GM23248 (cell line): ENCODE results near the gene HIF3A. TPM values are rescaled to one million over a fixed set of nuclear protein-coding genes. Genes with fewer than 3 reads are reported as not detected.

Experiments used
- DNase-seq: peaks from one replicate; pipeline ENCODE4 v3.0.0-alpha.2; 2015
- H2AFZ ChIP-seq: fragments of 200-600 bp; sonication (generic); 2 replicates; pipeline ENCODE4 v1.6.1; 2016; ENCODE audit warnings: antibody characterized with exemption
- H3F3A ChIP-seq: fragments of 200-600 bp; sonication (generic); 2 replicates; pipeline ENCODE4 v1.6.1; 2016; ENCODE audit warnings: mild to moderate bottlenecking, antibody characterized with exemption, mixed run types; ENCODE audit not compliant: insufficient read depth
- H3K27ac ChIP-seq: fragments of 200-600 bp; sonication (generic); 2 replicates; pipeline ENCODE4 v1.5.1; 2016; ENCODE audit warnings: mild to moderate bottlenecking
- H3K27me3 ChIP-seq: fragments of 200-600 bp; sonication (generic); replicated peaks from 2 replicates; pipeline ENCODE4 v1.6.1; 2016; ENCODE audit warnings: mild to moderate bottlenecking; ENCODE audit not compliant: insufficient read depth
- H3K36me3 ChIP-seq: fragments of 200-600 bp; sonication (generic); 2 replicates; pipeline ENCODE4 v1.6.1; 2016; ENCODE audit warnings: low read depth, mild to moderate bottlenecking
- H3K4me1 ChIP-seq: fragments of 200-600 bp; sonication (generic); 2 replicates; pipeline ENCODE4 v1.6.1; 2016; ENCODE audit warnings: mild to moderate bottlenecking; ENCODE audit not compliant: insufficient read depth
- H3K4me2 ChIP-seq: fragments of 200-600 bp; sonication (generic); one replicate; pipeline ENCODE4 v1.6.1; 2016; ENCODE audit warnings: mild to moderate bottlenecking; ENCODE audit not compliant: unreplicated experiment
- H3K4me3 ChIP-seq: fragments of 200-600 bp; sonication (generic); 2 replicates; pipeline ENCODE4 v1.5.1; 2016; ENCODE audit warnings: mild to moderate bottlenecking
- H3K79me2 ChIP-seq: fragments of 200-600 bp; sonication (generic); 2 replicates; pipeline ENCODE4 v1.6.1; 2016; ENCODE audit warnings: mild to moderate bottlenecking; ENCODE audit not compliant: insufficient read depth
- H3K9ac ChIP-seq: fragments of 200-600 bp; sonication (generic); 2 replicates; pipeline ENCODE4 v1.6.1; 2016; ENCODE audit warnings: mild to moderate bottlenecking
- H3K9me2 ChIP-seq: fragments of 200-600 bp; sonication (generic); 2 replicates; pipeline ENCODE4 v1.6.1; 2016; ENCODE audit warnings: mixed run types, mild to moderate bottlenecking, moderate library complexity; ENCODE audit not compliant: insufficient read depth
- H3K9me3 ChIP-seq: fragments of 200-600 bp; sonication (generic); one replicate; pipeline ENCODE4 v1.6.1; 2017; ENCODE audit warnings: low read depth
- H4K20me1 ChIP-seq: fragments of 200-600 bp; sonication (generic); 2 replicates; pipeline ENCODE4 v1.6.0; 2016; ENCODE audit not compliant: insufficient read depth
- EZH2 ChIP-seq: fragments of 200-600 bp; sonication (generic); IDR thresholded peaks from 2 replicates; pipeline ENCODE4 v1.6.1; 2018; ENCODE audit warnings: antibody characterized with exemption, mild to moderate bottlenecking; ENCODE audit not compliant: insufficient read depth, poor library complexity, severe bottlenecking
- EZH2phosphoT487 ChIP-seq: fragments of 200-600 bp; sonication (generic); IDR thresholded peaks from 2 replicates; pipeline ENCODE4 v1.6.1; 2018; ENCODE audit warnings: antibody characterized with exemption, moderate library complexity, mild to moderate bottlenecking, low read depth; ENCODE audit not compliant: insufficient read depth
- WGBS, 2 experiments: methylation state at CpG; one replicate each; pipeline ENCODE4 v1.1.6; 2015 to 2017; ENCODE audit warnings: low lambda C conversion rate in 2 of 2, low coverage in 1 of 2; ENCODE audit errors: missing lambda C conversion rate in 2 of 2; 5-methylcytosine and 5-hydroxymethylcytosine counted together
- in situ Hi-C: fragments of 300-500 bp; cut with MboI; formaldehyde crosslinking; loops from 2 replicates; pipeline ENCODE4 v1.15.0; 2020
- polyA plus RNA-seq: library from polyadenylated mRNA; unstranded; fragments of >200 nt; fragmentation: Nextera tagmentation; extraction: Ambion mirVana; gene quantifications from 2 replicates; pipeline ENCODE4 v1.2.1, GENCODE V29; 2016
- small RNA-seq: library from RNA; depleted of rRNA; stranded (forward); fragments of <200 nt; gene quantifications from one replicate; pipeline ENCODE3, GENCODE V24; 2014; ENCODE audit warnings: low read depth, low replicate concordance
- total RNA-seq: library from RNA; depleted of rRNA; stranded (reverse); fragments of >200 nt; shearing (Covaris generic); gene quantifications from 2 replicates; pipeline ENCODE4 v1.2.3, GENCODE V29; 2014; rRNA removed

HIF3A gene
- total and polyA plus RNA-seq, 2 experiments from 2014 or later: 0.20 TPM; not detected in 1

GRCh38 chr19:46391296-46392251 lies 94.7 kb downstream of the HIF3A start:
- Histone ChIP-seq H2AFZ (no peak overlapping the region), H3K27ac (peak overlapping the region; percentile 57)
- no peak for TF ChIP-seq EZH2
- no peak for TF ChIP-seq EZH2phosphoT487

GRCh38 chr19:46392252-46392801 lies 95.5 kb downstream of the HIF3A start:
- peak overlapping the region; percentile 59 for H3K4me2 ChIP-seq
- peak overlapping the region; percentile 29; the same call in 1 of the 2 replicates for H2AFZ ChIP-seq
- no peaks in the 10 kb centered on the region for H4K20me1 ChIP-seq
- no peaks in the 10 kb centered on the region for H3K27me3 ChIP-seq
- peak overlapping the region; percentile 33 for H3K9ac ChIP-seq
- H3K9me2 ChIP-seq: no peaks in the 10 kb centered on the region
- in situ Hi-C loops: no loop called here
- H3K4me1 ChIP-seq: peaks cover 8% of the 10 kb centered on the region
- TF ChIP-seq EZH2 (no peak), EZH2phosphoT487 (no peak)
- H3K79me2 ChIP-seq: no peaks in the 10 kb centered on the region
- peak overlapping the region; percentile 18 for H3K27ac ChIP-seq
- peaks cover 16% of the 10 kb centered on the region; the same call in 1 of the 2 replicates for H3F3A ChIP-seq
- peaks cover 16% of the 10 kb centered on the region; the same call in 1 of the 2 replicates for H3K36me3 ChIP-seq
- H3K9me3 ChIP-seq: no peaks in the 10 kb centered on the region
- DNase-seq: peak; percentile 61
- no peak overlapping the region for H3K4me3 ChIP-seq
- 25 to 29% methylated on average over 21 of the region's 21 CpGs for WGBS, 2 experiments

More at GRCh38 chr19:46391296-46392251, 94.7 kb downstream of the HIF3A start:
- 85 to 87% methylated on average over 32 to 33 of the region's 33 CpGs for WGBS, 2 experiments
- in situ Hi-C loops: no loop called here
- H3K4me1 ChIP-seq: peaks cover 8% of the 10 kb centered on the region
- H3K79me2 ChIP-seq: no peaks in the 10 kb centered on the region
- no peak overlapping the region for H3K4me3 ChIP-seq
- H3K4me2 ChIP-seq: no peak overlapping the region
- H3K27me3 ChIP-seq: no peaks in the 10 kb centered on the region
- H3K9me2 ChIP-seq: no peaks in the 10 kb centered on the region
- peaks cover 16% of the 10 kb centered on the region; the same call in 1 of the 2 replicates for H3K36me3 ChIP-seq
- H3F3A ChIP-seq: peaks cover 16% of the 10 kb centered on the region; the same call in 1 of the 2 replicates
- H3K9me3 ChIP-seq: no peaks in the 10 kb centered on the region
- peak overlapping the region; percentile 51 for H3K9ac ChIP-seq
- H4K20me1 ChIP-seq: no peaks in the 10 kb centered on the region
- no peak for DNase-seq

GRCh38 chr19:46392837-46393236 lies 96.0 kb downstream of the HIF3A start:
- Histone ChIP-seq H2AFZ (peak overlapping the region; percentile 29; the same call in 1 of the 2 replicates), H3K9me2 (no peaks in the 10 kb centered on the region), H3K27ac (peak overlapping the region; percentile 18), H3F3A (peaks cover 16% of the 10 kb centered on the region; the same call in 1 of the 2 replicates), H3K9ac (peak overlapping the region; percentile 33), H3K79me2 (no peaks in the 10 kb centered on the region), H3K9me3 (no peaks in the 10 kb centered on the region), H3K4me2 (peak overlapping the region; percentile 59), H4K20me1 (no peaks in the 10 kb centered on the region), H3K27me3 (no peaks in the 10 kb centered on the region), H3K4me1 (peaks cover 8% of the 10 kb centered on the region), H3K36me3 (peaks cover 16% of the 10 kb centered on the region; the same call in 1 of the 2 replicates), H3K4me3 (no peak overlapping the region)
- TF ChIP-seq EZH2phosphoT487 (no peak), EZH2 (no peak)
- in situ Hi-C loops: no loop called here
- WGBS, 2 experiments: 32 to 42% methylated on average over 4 of the region's 4 CpGs
- no peak for DNase-seq

Small RNA genes lying within 50 kb of the gene (small RNA-seq; reads per million reads assigned to genes)
- not detected for gene RNU6-924P

Other genes with a start within 250 kb of the HIF3A start
- not detected in 2 replicates for gene IGFL3, start 172.4 kb upstream of the HIF3A start, total RNA-seq
- not detected in 2 replicates for gene IGFL3, start 172.4 kb upstream of the HIF3A start, polyA plus RNA-seq
- not detected in 2 replicates for gene IGFL2, start 148.8 kb upstream of the HIF3A start, total RNA-seq
- not detected in 2 replicates for gene IGFL2, start 148.8 kb upstream of the HIF3A start, polyA plus RNA-seq
- not detected in 2 replicates for gene IGFL1, start 67.3 kb upstream of the HIF3A start, total RNA-seq
- not detected in 2 replicates for gene IGFL1, start 67.3 kb upstream of the HIF3A start, polyA plus RNA-seq
- 56.4 and 60.8 TPM in 2 replicates for gene PPP5C, start 50.0 kb downstream of the HIF3A start, total RNA-seq
- 47.3 and 48.7 TPM in 2 replicates for gene PPP5C, start 50.0 kb downstream of the HIF3A start, polyA plus RNA-seq
- 8.9 and 10.1 TPM in 2 replicates for gene CCDC8, start 116.5 kb downstream of the HIF3A start, total RNA-seq
- gene CCDC8, start 116.5 kb downstream of the HIF3A start, polyA plus RNA-seq: 5.5 and 6.0 TPM in 2 replicates
- not detected in 2 replicates for gene PNMA8C, start 131.9 kb downstream of the HIF3A start, total RNA-seq
- gene PNMA8C, start 131.9 kb downstream of the HIF3A start, polyA plus RNA-seq: not detected in 2 replicates
- gene PNMA8A, start 174.5 kb downstream of the HIF3A start, total RNA-seq: 0.76 and 0.89 TPM in 2 replicates
- gene PNMA8A, start 174.5 kb downstream of the HIF3A start, polyA plus RNA-seq: 0.26 and 0.56 TPM in 2 replicates
- gene PNMA8B, start 198.8 kb downstream of the HIF3A start, total RNA-seq: 0.25 and 0.65 TPM in 2 replicates
- 0.13 and 0.20 TPM in 2 replicates for gene PNMA8B, start 198.8 kb downstream of the HIF3A start, polyA plus RNA-seq